Measurements from ENCODE around the gene PDXDC1.
"Not testable (repeated sequence)": the region's sequence is repeated elsewhere in the genome, so short reads cannot be mapped to it uniquely, and the experiment has no call there.

Gene PDXDC1

DNA sequence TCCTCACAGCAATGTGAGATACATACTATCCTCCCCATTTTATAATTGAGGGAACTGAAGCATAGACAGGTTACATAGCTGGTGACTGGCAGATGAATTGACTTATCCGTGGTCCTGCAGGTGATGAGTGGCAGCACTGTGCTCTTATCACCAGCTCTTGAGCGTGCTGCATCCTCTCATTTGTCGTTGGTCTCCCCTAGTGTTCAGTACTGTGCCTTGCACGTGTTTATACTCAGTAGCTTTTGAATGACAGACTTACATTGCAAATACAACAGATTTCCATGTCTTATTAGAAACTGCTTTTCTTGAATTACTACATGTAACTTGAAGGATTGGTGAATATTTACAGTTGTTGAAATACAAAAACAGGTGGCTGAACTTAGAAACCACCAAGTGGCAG lies 47.4 kb downstream of the PDXDC1 start:
- TF ChIP-seq, protein P1, sequence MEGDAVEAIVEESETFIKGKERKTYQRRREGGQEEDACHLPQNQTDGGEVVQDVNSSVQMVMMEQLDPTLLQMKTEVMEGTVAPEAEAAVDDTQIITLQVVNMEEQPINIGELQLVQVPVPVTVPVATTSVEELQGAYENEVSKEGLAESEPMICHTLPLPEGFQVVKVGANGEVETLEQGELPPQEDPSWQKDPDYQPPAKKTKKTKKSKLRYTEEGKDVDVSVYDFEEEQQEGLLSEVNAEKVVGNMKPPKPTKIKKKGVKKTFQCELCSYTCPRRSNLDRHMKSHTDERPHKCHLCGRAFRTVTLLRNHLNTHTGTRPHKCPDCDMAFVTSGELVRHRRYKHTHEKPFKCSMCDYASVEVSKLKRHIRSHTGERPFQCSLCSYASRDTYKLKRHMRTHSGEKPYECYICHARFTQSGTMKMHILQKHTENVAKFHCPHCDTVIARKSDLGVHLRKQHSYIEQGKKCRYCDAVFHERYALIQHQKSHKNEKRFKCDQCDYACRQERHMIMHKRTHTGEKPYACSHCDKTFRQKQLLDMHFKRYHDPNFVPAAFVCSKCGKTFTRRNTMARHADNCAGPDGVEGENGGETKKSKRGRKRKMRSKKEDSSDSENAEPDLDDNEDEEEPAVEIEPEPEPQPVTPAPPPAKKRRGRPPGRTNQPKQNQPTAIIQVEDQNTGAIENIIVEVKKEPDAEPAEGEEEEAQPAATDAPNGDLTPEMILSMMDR (IDR thresholded peaks at IDR 0.05; ENCODE audit: extremely low read depth, missing control alignments), result peak; percentile 27
- not testable (repeated sequence) for DNase-seq (ENCODE audit: low spot score)

DNA sequence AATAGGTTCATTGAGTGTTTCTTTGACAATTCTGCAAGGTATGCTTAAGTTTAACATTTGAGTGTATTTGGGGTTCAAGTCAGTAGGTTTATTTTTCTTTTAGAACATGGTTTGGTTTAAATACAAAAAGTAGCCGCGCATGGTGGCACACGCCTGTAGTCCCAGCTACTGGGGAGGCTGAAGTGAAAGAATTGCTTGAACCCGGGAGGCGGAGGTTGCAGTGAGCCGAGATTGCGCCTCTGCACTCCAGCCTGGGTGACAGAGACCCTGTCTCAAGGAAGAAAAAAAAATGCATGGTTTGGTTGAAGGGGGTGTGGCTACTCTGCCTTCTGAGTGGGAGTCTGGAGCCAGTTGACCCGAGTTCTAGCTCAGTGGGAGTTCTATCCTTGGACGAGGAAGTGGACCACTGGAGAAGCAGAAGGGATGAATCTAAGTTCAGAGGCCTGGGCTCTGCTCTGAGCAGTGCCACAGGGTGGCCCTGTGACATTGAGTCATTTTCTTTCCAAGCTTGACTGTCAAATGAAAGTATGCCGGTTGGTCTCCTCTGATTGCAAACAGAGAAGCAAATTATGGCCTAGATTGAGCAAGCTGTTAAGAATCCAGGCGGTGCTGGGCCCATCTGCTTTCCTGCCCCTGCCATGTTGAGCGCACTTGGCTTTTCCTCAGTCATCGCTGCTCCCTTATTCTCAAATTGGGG lies 48.7 kb downstream of the PDXDC1 start:
- not testable (repeated sequence) for DNase-seq (ENCODE audit: low spot score)

DNA sequence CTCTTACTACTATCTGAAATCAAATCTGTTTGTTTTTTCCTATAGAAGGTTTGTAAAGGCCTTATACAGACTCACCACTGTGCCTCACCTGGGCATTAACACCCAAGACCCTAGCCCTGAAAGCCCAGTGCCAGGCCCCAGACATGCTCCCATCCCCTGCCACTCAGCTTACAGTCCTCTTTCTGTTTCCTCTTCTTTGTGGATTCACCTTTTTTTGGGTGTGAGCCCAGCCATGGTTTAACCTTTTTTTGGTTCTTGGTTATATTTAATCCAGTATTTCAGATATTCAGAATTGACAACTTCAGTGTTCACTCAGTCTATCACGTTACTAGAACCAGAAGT lies 50.0 kb downstream of the PDXDC1 start:
- DNase-seq (ENCODE audit: low spot score), result not testable (repeated sequence)

DNA sequence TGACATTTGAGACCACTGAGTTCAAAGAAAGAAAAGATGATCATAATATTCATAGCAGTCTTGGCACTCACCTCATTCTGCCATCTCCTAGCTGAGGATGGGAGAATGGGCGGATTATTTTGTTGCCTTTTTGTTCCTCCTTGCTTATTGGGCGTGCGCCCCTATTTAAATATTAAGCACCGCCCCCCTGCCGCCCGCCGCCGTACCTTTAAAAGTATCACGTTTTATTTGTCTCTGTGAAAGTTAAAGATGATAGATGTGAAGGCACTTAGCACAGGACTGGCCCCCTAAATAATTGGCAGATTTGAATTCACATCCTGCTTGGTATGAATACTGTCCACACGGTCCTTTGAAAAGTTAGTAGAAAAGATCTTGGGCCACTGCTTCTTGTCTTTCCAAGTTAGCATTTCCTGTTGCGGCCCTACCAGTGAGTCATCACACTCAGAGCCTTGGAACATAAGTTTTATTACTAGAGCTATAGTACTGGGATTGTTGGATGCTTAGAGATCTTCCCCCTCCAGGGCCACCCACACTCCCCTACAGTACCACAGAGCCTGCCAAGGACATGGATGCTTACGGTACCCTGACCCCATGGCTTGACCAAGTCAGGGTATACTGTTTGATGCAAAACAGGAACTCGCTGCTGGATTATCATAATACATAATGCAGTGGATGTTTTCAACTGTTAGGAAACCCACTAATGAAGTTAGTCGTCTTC lies 50.6 kb downstream of the PDXDC1 start:
- DNase-seq (ENCODE audit: low spot score), result not testable (repeated sequence)

DNA sequence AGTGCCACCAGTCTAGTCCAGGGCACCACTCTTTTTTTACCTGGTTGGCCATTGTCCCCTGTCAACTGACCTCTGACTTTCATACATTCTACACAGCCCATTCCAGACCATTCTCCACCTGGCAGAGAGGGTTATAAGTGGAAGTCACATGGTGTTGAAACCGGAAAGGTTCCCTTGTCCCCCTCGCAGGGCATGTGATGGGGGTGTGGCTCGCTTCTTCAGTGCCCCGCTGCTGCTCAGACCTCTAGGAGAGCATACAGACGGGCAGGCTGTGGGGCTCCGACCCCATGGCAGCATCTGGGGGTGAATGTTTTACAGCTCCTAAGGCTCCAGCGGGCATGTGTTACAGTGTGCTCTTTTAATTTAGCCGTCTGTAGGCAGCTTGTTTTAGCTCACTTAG lies 52.2 kb downstream of the PDXDC1 start:
- DNase-seq (ENCODE audit: low spot score), result not testable (repeated sequence)

DNA sequence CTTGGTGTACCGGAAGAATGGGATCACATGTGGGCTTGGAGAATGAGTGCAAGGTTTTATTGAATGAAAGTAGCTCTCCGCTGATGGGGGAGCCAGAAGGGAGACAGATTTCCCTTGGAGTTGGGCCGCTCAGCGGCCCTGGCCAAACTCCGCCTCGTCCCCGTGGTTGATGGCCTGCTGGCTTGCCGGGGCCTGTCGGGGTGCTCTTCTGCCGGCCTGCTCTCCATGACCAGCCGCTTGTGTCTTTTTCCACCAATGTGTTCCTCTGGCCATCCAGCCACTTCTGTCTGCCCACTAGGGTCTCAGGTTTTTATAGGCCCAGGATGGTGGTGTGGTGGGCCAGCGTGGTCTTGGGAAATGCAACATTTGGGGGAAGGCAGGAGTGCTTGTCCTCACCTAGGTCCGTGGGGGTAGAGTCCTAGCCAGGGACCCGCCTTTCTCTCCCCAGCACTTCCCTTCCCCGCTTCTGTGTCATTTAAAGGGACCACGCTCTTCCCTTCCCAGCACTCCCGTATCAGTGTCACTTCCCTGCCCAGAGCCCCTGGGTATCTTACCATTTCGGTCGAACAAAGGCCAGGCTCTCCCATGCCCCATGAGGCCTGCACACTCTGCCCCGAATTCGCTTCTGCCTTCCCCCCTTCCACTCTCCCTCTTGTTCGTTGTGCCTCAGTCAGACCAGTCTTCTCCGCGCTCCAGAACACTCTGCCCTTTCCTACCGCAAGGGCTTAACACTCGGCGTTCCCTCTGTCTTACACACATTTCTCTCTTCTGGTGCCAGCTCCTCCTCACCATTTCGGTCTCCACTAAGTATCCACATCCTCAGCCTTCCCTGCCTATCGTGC lies 52.9 kb downstream of the PDXDC1 start:
- not testable (repeated sequence) for DNase-seq (ENCODE audit: low spot score)

DNA sequence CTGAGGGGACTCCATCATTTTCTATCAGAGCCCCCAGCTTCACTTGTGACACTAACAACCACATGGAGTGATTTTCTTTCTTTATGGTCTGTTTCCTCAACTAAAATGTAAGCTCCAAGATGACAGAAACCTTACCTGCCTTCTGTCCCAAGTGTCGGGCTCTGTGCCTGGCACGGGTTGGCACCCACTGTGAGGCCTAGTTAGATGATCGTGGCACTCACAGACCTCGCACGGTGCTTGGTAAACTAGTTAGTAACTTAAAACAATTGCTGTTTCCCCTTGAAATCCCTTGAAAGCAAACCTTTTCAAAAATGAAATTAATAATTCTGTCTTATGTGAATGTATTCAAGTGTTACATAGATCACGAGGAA lies 53.5 kb downstream of the PDXDC1 start:
- not testable (repeated sequence) for DNase-seq (ENCODE audit: low spot score)

DNA sequence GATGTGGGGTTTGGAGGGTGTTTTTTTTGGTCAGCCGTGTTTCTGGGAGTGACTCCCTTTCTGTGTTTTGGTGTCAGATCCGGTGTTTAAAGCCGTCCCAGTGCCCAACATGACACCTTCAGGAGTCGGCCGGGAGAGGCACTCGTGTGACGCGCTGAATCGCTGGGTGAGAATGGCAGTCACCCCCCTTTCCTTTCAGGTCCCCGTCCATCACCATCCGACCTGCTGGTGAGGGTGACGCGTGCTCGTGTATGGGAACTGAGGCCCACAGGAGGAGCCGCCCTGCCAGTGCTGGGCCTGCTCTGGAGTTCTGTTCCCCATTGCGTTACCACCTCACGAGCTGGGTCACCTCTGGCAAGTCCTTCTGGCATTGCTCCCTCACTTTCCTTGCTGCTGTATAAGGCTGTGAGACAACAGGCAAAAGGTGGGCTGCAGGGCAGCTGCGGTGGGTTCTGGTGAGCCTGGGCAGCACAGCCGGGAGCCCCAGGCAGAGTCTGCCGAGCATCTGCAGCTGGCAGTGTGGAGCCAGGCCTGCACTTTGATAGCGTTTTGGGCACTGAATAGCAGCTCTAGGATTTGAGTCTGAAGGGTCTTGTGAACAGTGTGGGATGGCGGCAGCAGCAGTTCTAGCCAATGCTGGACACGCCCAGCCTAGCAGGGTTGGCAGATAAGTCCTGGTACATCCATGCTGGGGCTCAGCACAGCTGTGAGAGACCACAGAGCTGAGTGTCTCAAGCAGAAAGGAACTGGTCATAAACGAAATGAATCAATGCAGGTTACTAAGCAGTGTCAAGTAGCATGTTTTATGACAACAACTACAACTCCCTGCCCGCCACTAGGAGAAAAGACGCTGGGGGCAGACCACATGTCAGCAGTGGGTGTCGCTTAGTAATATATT lies 54.2 kb downstream of the PDXDC1 start:
- not testable (repeated sequence) for DNase-seq (ENCODE audit: low spot score)

DNA sequence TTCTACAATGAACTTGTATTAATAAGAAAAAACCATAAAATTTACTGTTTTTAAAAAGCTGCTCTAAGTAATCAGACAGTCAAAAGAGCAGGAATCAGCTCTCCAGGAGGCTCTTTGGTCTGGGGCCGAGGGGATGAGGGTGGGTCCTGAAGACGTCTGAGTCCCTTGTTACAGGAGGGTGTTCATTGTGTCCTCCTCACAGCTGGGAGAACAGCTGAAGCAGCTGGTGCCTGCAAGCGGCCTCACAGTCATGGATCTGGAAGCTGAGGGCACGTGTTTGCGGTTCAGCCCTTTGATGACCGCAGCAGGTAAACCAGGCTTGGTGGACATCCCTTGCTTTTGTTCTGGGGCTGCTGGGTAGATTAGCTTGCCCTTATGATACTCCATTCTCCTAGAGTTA lies 54.9 kb downstream of the PDXDC1 start:
- not testable (repeated sequence) for DNase-seq (ENCODE audit: low spot score)

DNA sequence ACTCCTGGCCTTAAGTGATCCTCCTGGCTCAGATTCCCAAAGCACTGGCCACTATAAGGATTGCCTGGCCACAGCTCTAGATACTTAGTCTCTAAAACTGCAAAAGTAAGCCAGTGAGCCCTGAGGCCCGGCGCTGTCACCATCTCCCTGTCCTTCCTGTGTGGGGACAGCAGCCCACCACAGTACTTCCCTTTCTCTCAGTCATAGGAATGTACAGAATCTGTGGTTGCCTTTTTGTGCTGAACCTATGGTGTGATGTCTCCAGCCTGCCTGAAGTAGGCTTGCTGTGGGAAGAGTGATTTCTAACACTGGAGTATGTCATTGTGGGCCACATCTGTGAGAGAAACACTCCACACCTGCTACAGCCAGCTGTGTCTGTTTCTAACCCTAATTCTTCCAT lies 56.4 kb downstream of the PDXDC1 start:
- TF ChIP-seq, protein P1 (IDR thresholded peaks at IDR 0.05; ENCODE audit: extremely low read depth, missing control alignments), result no peak
- no peak for DNase-seq (ENCODE audit: low spot score)

DNA sequence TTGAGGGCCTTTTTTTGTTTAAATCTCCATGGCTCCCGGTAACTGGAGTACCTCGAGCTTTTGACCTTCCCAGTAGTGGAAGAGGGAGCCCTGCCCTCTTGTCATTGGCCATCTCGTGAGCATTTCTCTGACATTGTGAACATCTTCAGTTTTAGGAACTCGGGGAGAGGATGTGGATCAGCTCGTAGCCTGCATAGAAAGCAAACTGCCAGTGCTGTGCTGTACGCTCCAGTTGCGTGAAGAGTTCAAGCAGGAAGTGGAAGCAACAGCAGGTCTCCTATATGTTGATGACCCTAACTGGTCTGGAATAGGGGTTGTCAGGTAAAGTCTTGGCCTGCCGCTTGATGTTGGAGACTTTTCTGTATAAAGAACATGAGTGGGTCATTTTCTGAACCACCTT lies 56.8 kb downstream of the PDXDC1 start:
- no peak for DNase-seq (ENCODE audit: low spot score)
- TF ChIP-seq, protein P1 (IDR thresholded peaks at IDR 0.05; ENCODE audit: extremely low read depth, missing control alignments), result no peak
